Astrocyte (in vitro differentiated cells and primary cell): ENCODE measurements around the gene KPNA1. TPM values are rescaled to one million over a fixed set of nuclear protein-coding genes. Genes with fewer than 3 reads are reported as not detected.

Source experiments
- DNase-seq: peaks from one replicate; pipeline ENCODE4 v3.0.0-alpha.2; 2010; ENCODE audit warnings: low read depth
- FAIRE-seq: peaks from 2 replicates; lab custom pipeline; 2011; peaks lifted over from hg19 to GRCh38; lab: Jason Lieb, UNC
- H2AFZ ChIP-seq: 2 replicates; pipeline ENCODE4 v1.6.0; 2012; ENCODE audit warnings: low read depth, low read length, inconsistent platforms
- H3K27ac ChIP-seq: 2 replicates; pipeline ENCODE4 v1.5.1; 2011; ENCODE audit warnings: low read depth, low read length, inconsistent platforms
- H3K27me3 ChIP-seq: 2 replicates; pipeline ENCODE4 v1.6.0; 2011; ENCODE audit warnings: low read length, inconsistent platforms; ENCODE audit not compliant: insufficient read depth
- H3K36me3 ChIP-seq: 2 replicates; pipeline ENCODE4 v1.5.1; 2011; ENCODE audit warnings: low read length, inconsistent platforms; ENCODE audit not compliant: insufficient read depth
- H3K4me1 ChIP-seq: 2 replicates; pipeline ENCODE4 v1.5.1; 2011; ENCODE audit warnings: low read length, inconsistent platforms; ENCODE audit not compliant: insufficient read depth
- H3K4me2 ChIP-seq: 2 replicates; pipeline ENCODE4 v1.6.0; 2012; ENCODE audit warnings: low read length, inconsistent platforms
- H3K4me3 ChIP-seq: 2 replicates; pipeline ENCODE4 v1.5.1; 2011; ENCODE audit warnings: low read depth, mild to moderate bottlenecking, low read length, inconsistent platforms; ENCODE audit not compliant: insufficient read depth
- H3K79me2 ChIP-seq: 2 replicates; pipeline ENCODE4 v1.6.0; 2012; ENCODE audit warnings: mild to moderate bottlenecking, low read length, inconsistent platforms; ENCODE audit not compliant: insufficient read depth
- H3K9ac ChIP-seq: 2 replicates; pipeline ENCODE4 v1.6.0; 2012; ENCODE audit warnings: mild to moderate bottlenecking, low read length, inconsistent platforms
- H3K9me3 ChIP-seq: 2 replicates; pipeline ENCODE4 v1.5.1; 2012; ENCODE audit warnings: low read depth, mild to moderate bottlenecking, low read length, inconsistent platforms; ENCODE audit not compliant: insufficient read depth
- H4K20me1 ChIP-seq: 2 replicates; pipeline ENCODE4 v1.6.0; 2012; ENCODE audit warnings: low read length, inconsistent platforms; ENCODE audit not compliant: insufficient read depth
- H3K27ac Mint-ChIP-seq: one replicate; pipeline ENCODE4 v1.8.0; 2021; ENCODE audit warnings: mild to moderate bottlenecking, mixed read lengths; ENCODE audit not compliant: unreplicated experiment
- H3K27me3 Mint-ChIP-seq: one replicate; pipeline ENCODE4 v1.8.0; 2021; ENCODE audit warnings: low read depth, mixed read lengths; ENCODE audit not compliant: unreplicated experiment
- H3K36me3 Mint-ChIP-seq: one replicate; pipeline ENCODE4 v1.8.0; 2021; ENCODE audit warnings: low read depth, mixed read lengths; ENCODE audit not compliant: unreplicated experiment
- H3K4me1 Mint-ChIP-seq: one replicate; pipeline ENCODE4 v1.8.0; 2021; ENCODE audit warnings: low read depth, mixed read lengths; ENCODE audit not compliant: unreplicated experiment
- H3K4me3 Mint-ChIP-seq: one replicate; pipeline ENCODE4 v1.8.0; 2021; ENCODE audit warnings: mild to moderate bottlenecking, moderate library complexity, mixed read lengths; ENCODE audit not compliant: unreplicated experiment
- H3K9me3 Mint-ChIP-seq: one replicate; pipeline ENCODE4 v1.8.0; 2021; ENCODE audit warnings: mild to moderate bottlenecking, mixed read lengths; ENCODE audit not compliant: unreplicated experiment
- EZH2 ChIP-seq: IDR thresholded peaks from 2 replicates; pipeline ENCODE4 v1.6.1; 2012; ENCODE audit warnings: mild to moderate bottlenecking, low read length, inconsistent platforms; ENCODE audit not compliant: insufficient read depth
- total RNA-seq: library from RNA; stranded (reverse); gene quantifications from 2 replicates; pipeline ENCODE4 v1.2.1, GENCODE V29; 2021
- TF ChIP-seq, protein P1 (sequence below): IDR thresholded peaks from 2 replicates; pipeline ENCODE4 v1.5.1; 2011; ENCODE audit warnings: low read depth, mild to moderate bottlenecking, inconsistent platforms, low read length, moderate library complexity; ENCODE audit not compliant: insufficient read depth

KPNA1 gene
- total RNA-seq, 1 donor from 2014 or later, result 165 TPM

- Histone ChIP-seq H3K9ac (no peak overlapping the region), H3K4me2 (no peak overlapping the region), H3K27me3 (no peaks in the 10 kb centered on the region), H3K4me1 (peaks cover 13% of the 10 kb centered on the region), H3K36me3 (no peaks in the 10 kb centered on the region), H3K27ac (no peak overlapping the region), H3K9me3 (no peaks in the 10 kb centered on the region), H3K4me3 (no peak overlapping the region), H2AFZ (no peak overlapping the region), H3K79me2 (no peaks in the 10 kb centered on the region), H4K20me1 (no peaks in the 10 kb centered on the region)
- no peak overlapping the region for H3K27ac Mint-ChIP-seq
- FAIRE-seq (no peak), DNase-seq (no peak)
- H3K27me3 Mint-ChIP-seq, result no peaks in the 10 kb centered on the region
- peaks cover 2% of the 10 kb centered on the region for H3K9me3 Mint-ChIP-seq
- H3K4me1 Mint-ChIP-seq, result peaks cover 48% of the 10 kb centered on the region
- no peak overlapping the region for H3K4me3 Mint-ChIP-seq
- H3K36me3 Mint-ChIP-seq, result no peaks in the 10 kb centered on the region
- TF ChIP-seq, protein P1, sequence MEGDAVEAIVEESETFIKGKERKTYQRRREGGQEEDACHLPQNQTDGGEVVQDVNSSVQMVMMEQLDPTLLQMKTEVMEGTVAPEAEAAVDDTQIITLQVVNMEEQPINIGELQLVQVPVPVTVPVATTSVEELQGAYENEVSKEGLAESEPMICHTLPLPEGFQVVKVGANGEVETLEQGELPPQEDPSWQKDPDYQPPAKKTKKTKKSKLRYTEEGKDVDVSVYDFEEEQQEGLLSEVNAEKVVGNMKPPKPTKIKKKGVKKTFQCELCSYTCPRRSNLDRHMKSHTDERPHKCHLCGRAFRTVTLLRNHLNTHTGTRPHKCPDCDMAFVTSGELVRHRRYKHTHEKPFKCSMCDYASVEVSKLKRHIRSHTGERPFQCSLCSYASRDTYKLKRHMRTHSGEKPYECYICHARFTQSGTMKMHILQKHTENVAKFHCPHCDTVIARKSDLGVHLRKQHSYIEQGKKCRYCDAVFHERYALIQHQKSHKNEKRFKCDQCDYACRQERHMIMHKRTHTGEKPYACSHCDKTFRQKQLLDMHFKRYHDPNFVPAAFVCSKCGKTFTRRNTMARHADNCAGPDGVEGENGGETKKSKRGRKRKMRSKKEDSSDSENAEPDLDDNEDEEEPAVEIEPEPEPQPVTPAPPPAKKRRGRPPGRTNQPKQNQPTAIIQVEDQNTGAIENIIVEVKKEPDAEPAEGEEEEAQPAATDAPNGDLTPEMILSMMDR, result no peak
- TF ChIP-seq EZH2, result no peak
Observed at GRCh38 chr3:122398920-122399319, 115.8 kb downstream of the KPNA1 start.

GRCh38 chr3:122397201-122397600 lies 117.5 kb downstream of the KPNA1 start:
- FAIRE-seq (no peak), DNase-seq (peak; percentile 50)
- Histone ChIP-seq H4K20me1 (no peaks in the 10 kb centered on the region), H3K27me3 (no peaks in the 10 kb centered on the region), H3K27ac (no peak overlapping the region), H3K79me2 (no peaks in the 10 kb centered on the region), H2AFZ (no peak overlapping the region), H3K9ac (no peak overlapping the region), H3K4me3 (no peak overlapping the region), H3K9me3 (no peaks in the 10 kb centered on the region), H3K4me2 (no peak overlapping the region), H3K4me1 (peaks cover 5% of the 10 kb centered on the region), H3K36me3 (no peaks in the 10 kb centered on the region)
- H3K36me3 Mint-ChIP-seq, result no peaks in the 10 kb centered on the region
- peaks cover 2% of the 10 kb centered on the region for H3K9me3 Mint-ChIP-seq
- TF ChIP-seq, protein P1, result no peak
- no peak for TF ChIP-seq EZH2
- peak overlapping the region; percentile 73 for H3K27ac Mint-ChIP-seq
- H3K4me3 Mint-ChIP-seq, result peak overlapping the region; percentile 30
- H3K27me3 Mint-ChIP-seq, result no peaks in the 10 kb centered on the region
- H3K4me1 Mint-ChIP-seq, result peaks cover 44% of the 10 kb centered on the region

DNA sequence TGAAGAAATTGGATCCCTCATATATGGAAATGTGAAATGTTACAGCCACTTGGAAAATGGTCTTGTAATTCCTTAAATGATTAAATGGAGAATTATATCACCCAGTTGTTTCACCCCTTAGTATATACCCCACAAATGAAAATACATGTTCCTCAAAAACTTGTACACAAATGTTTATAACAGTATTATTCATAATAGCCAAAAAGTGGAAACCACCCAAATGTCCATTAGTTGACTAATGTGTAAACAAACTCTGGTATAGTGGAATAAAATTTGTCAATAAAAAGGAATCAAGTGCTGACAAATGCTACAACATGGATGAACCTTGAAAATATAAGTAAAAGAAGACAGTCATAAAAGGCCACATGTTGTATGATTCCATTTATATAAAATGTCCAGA lies 118.2 kb downstream of the KPNA1 start:
- Mint-ChIP-seq H3K9me3 (peaks cover 2% of the 10 kb centered on the region), H3K27ac (no peak overlapping the region), H3K4me1 (peaks cover 44% of the 10 kb centered on the region), H3K4me3 (no peak overlapping the region), H3K27me3 (no peaks in the 10 kb centered on the region), H3K36me3 (no peaks in the 10 kb centered on the region)
- Histone ChIP-seq H3K4me3 (no peak overlapping the region), H3K9ac (no peak overlapping the region), H3K27ac (no peak overlapping the region), H3K4me2 (no peak overlapping the region), H3K36me3 (no peaks in the 10 kb centered on the region), H4K20me1 (no peaks in the 10 kb centered on the region), H3K79me2 (no peaks in the 10 kb centered on the region), H3K27me3 (no peaks in the 10 kb centered on the region), H3K9me3 (no peaks in the 10 kb centered on the region), H2AFZ (no peak overlapping the region), H3K4me1 (peaks cover 5% of the 10 kb centered on the region)
- FAIRE-seq (no peak), DNase-seq (no peak)
- TF ChIP-seq, protein P1, result no peak
- TF ChIP-seq EZH2, result no peak
